ENCODE data around the gene MARK3. TPM values are rescaled to one million over a fixed set of nuclear protein-coding genes. Genes with fewer than 3 reads are reported as not detected.

Gene MARK3
- total and polyA plus RNA-seq, 2 of the 13 experiments (the other 11 are each of a cell fraction or from before 2014, with no cell fraction given): 47.7 to 56.6 TPM

DNA sequence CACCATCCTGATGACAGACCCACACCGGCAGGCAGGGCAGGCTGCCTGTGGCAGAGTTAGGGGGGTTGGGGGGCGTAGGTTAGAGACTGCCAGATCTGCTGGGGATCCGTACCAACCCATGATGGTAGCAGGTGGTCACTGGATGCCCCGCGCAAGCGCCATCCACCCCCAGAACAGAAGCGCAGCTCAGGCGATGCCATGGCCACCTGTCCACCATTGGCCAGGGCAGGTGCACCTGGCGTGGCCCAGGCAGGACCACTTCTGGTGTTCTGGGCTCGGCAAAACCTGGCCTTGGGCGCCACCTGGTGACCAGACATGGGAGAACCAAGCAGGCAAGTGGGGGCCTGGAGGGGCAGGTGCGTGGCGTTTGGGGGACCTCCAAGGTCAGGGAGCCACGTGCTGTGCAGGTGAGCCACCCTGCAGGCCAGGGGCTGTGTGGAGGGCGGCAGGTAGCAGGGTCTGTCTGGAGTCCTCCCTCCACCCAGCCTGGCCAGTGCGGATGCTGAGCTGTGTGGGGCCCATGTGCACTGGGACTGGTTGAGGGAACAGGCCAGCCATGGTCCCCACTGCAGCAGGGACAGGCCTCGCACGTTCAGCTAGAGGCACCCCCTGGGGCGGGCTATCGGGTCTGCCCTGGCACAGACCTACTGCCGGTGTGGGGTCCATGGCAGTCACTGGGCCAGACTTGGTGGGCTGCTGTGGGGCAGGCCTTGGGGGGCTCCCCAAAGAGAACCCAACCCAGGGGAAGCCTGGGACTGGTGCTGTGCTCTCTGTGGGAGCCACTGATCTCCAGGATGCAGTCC is 161.6 kb downstream of the MARK3 start (continued):
- no peak for TF ChIP-seq FOXA3 (CRISPR knock-in tag; IDR thresholded peaks at IDR 0.05)
- no peak for TF ChIP-seq ZNF430 (CRISPR knock-in tag; IDR thresholded peaks at IDR 0.05)
- TF ChIP-seq ATAD3A (CRISPR knock-in tag; IDR thresholded peaks at IDR 0.05): no peak
- TF ChIP-seq, protein P1, sequence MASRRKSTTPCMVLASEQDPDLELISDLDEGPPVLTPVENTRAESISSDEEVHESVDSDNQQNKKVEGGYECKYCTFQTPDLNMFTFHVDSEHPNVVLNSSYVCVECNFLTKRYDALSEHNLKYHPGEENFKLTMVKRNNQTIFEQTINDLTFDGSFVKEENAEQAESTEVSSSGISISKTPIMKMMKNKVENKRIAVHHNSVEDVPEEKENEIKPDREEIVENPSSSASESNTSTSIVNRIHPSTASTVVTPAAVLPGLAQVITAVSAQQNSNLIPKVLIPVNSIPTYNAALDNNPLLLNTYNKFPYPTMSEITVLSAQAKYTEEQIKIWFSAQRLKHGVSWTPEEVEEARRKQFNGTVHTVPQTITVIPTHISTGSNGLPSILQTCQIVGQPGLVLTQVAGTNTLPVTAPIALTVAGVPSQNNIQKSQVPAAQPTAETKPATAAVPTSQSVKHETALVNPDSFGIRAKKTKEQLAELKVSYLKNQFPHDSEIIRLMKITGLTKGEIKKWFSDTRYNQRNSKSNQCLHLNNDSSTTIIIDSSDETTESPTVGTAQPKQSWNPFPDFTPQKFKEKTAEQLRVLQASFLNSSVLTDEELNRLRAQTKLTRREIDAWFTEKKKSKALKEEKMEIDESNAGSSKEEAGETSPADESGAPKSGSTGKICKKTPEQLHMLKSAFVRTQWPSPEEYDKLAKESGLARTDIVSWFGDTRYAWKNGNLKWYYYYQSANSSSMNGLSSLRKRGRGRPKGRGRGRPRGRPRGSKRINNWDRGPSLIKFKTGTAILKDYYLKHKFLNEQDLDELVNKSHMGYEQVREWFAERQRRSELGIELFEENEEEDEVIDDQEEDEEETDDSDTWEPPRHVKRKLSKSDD (CRISPR knock-in tag; IDR thresholded peaks at IDR 0.05; ENCODE audit: low read depth): no peak
- TF ChIP-seq SP5 (CRISPR knock-in tag; IDR thresholded peaks at IDR 0.05; ENCODE audit: borderline replicate concordance, low read depth): no peak
- TF ChIP-seq, protein P2, sequence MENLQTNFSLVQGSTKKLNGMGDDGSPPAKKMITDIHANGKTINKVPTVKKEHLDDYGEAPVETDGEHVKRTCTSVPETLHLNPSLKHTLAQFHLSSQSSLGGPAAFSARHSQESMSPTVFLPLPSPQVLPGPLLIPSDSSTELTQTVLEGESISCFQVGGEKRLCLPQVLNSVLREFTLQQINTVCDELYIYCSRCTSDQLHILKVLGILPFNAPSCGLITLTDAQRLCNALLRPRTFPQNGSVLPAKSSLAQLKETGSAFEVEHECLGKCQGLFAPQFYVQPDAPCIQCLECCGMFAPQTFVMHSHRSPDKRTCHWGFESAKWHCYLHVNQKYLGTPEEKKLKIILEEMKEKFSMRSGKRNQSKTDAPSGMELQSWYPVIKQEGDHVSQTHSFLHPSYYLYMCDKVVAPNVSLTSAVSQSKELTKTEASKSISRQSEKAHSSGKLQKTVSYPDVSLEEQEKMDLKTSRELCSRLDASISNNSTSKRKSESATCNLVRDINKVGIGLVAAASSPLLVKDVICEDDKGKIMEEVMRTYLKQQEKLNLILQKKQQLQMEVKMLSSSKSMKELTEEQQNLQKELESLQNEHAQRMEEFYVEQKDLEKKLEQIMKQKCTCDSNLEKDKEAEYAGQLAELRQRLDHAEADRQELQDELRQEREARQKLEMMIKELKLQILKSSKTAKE (CRISPR knock-in tag; IDR thresholded peaks at IDR 0.05; ENCODE audit: borderline replicate concordance): no peak
- no peak for TF ChIP-seq BCL6 (CRISPR knock-in tag; IDR thresholded peaks at IDR 0.05)
- no peak for TF ChIP-seq CBFB (CRISPR knock-in tag; IDR thresholded peaks at IDR 0.05)
- no peak for TF ChIP-seq SCMH1 (CRISPR knock-in tag; IDR thresholded peaks at IDR 0.05; ENCODE audit: borderline replicate concordance)
- no peak for TF ChIP-seq CHCHD3 (CRISPR knock-in tag; IDR thresholded peaks at IDR 0.05)
- no peak for TF ChIP-seq GTF3A (CRISPR knock-in tag; conservative IDR thresholded peaks at IDR 0.05)
- TF ChIP-seq, protein P3, sequence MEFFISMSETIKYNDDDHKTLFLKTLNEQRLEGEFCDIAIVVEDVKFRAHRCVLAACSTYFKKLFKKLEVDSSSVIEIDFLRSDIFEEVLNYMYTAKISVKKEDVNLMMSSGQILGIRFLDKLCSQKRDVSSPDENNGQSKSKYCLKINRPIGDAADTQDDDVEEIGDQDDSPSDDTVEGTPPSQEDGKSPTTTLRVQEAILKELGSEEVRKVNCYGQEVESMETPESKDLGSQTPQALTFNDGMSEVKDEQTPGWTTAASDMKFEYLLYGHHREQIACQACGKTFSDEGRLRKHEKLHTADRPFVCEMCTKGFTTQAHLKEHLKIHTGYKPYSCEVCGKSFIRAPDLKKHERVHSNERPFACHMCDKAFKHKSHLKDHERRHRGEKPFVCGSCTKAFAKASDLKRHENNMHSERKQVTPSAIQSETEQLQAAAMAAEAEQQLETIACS (CRISPR knock-in tag; IDR thresholded peaks at IDR 0.05): no peak
- TF ChIP-seq RFX1 (IDR thresholded peaks at IDR 0.05): no peak
- TF ChIP-seq, protein P4, sequence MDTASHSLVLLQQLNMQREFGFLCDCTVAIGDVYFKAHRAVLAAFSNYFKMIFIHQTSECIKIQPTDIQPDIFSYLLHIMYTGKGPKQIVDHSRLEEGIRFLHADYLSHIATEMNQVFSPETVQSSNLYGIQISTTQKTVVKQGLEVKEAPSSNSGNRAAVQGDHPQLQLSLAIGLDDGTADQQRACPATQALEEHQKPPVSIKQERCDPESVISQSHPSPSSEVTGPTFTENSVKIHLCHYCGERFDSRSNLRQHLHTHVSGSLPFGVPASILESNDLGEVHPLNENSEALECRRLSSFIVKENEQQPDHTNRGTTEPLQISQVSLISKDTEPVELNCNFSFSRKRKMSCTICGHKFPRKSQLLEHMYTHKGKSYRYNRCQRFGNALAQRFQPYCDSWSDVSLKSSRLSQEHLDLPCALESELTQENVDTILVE (CRISPR knock-in tag; IDR thresholded peaks at IDR 0.05): no peak
- peak; percentile 43; the same call in 1 of the 2 replicates for TF ChIP-seq ZFY (CRISPR knock-in tag; IDR thresholded peaks at IDR 0.05)
- TF ChIP-seq, protein P5, sequence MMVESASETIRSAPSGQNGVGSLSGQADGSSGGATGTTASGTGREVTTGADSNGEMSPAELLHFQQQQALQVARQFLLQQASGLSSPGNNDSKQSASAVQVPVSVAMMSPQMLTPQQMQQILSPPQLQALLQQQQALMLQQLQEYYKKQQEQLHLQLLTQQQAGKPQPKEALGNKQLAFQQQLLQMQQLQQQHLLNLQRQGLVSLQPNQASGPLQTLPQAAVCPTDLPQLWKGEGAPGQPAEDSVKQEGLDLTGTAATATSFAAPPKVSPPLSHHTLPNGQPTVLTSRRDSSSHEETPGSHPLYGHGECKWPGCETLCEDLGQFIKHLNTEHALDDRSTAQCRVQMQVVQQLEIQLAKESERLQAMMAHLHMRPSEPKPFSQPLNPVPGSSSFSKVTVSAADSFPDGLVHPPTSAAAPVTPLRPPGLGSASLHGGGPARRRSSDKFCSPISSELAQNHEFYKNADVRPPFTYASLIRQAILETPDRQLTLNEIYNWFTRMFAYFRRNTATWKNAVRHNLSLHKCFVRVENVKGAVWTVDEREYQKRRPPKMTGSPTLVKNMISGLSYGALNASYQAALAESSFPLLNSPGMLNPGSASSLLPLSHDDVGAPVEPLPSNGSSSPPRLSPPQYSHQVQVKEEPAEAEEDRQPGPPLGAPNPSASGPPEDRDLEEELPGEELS (CRISPR knock-in tag; IDR thresholded peaks at IDR 0.05): 0 out of 2 replicates have a peak, but pooled peaks have one; percentile 17
- TF ChIP-seq CHD4 (IDR thresholded peaks at IDR 0.05; ENCODE audit: borderline replicate concordance, low read length): no peak
- no peak for TF ChIP-seq REL (CRISPR knock-in tag; conservative IDR thresholded peaks at IDR 0.05)
- no peak for TF ChIP-seq HDAC2 (CRISPR knock-in tag; IDR thresholded peaks at IDR 0.05)
- TF ChIP-seq HCFC1 (IDR thresholded peaks at IDR 0.05; ENCODE audit: low read depth, low read length): no peak
- TF ChIP-seq STAG1 (CRISPR knock-in tag; IDR thresholded peaks at IDR 0.05): peak; percentile 98
- no peak for TF ChIP-seq RBM39 (IDR thresholded peaks at IDR 0.05; ENCODE audit: low read depth, low read length, poor library complexity, severe bottlenecking)
